Measurements from ENCODE around the gene TPST1.

DNA sequence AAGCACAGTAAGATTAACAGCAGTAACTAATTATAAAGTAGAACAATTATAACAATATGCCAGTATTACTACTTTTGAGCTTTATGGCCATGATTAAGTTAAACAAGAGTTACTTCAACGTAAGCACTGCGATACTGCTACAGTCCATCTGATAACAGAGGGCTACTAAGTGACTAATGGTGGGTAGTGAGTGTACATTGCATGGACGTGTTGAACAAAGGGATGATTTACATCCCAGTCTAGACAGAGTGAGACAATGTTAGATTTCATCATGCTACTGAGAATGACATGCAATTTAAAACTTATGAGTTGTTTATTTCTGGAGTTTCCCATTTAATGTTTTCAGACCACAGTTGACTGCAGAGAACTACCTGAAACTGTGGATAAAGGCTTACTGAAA is 45.6 kb downstream of the TPST1 start:
- TF ChIP-seq, protein P1, sequence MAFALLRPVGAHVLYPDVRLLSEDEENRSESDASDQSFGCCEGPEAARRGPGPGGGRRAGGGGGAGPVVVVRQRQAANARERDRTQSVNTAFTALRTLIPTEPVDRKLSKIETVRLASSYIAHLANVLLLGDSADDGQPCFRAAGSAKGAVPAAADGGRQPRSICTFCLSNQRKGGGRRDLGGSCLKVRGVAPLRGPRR (CRISPR knock-in tag; IDR thresholded peaks at IDR 0.05) = no peak
- no peak for TF ChIP-seq FOXM1 (IDR thresholded peaks at IDR 0.05; ENCODE audit: low read depth)
- no peak for TF ChIP-seq FOXM1 (CRISPR knock-in tag; IDR thresholded peaks at IDR 0.05; ENCODE audit: low read depth)
- peak; percentile 13; the same call in 1 of the 2 replicates for TF ChIP-seq EP300 (IDR thresholded peaks at IDR 0.05; ENCODE audit: low read length)
- no peak for TF ChIP-seq ARHGAP35 (IDR thresholded peaks at IDR 0.05; ENCODE audit: partially characterized antibody)
- TF ChIP-seq, protein P2, sequence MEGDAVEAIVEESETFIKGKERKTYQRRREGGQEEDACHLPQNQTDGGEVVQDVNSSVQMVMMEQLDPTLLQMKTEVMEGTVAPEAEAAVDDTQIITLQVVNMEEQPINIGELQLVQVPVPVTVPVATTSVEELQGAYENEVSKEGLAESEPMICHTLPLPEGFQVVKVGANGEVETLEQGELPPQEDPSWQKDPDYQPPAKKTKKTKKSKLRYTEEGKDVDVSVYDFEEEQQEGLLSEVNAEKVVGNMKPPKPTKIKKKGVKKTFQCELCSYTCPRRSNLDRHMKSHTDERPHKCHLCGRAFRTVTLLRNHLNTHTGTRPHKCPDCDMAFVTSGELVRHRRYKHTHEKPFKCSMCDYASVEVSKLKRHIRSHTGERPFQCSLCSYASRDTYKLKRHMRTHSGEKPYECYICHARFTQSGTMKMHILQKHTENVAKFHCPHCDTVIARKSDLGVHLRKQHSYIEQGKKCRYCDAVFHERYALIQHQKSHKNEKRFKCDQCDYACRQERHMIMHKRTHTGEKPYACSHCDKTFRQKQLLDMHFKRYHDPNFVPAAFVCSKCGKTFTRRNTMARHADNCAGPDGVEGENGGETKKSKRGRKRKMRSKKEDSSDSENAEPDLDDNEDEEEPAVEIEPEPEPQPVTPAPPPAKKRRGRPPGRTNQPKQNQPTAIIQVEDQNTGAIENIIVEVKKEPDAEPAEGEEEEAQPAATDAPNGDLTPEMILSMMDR (IDR thresholded peaks at IDR 0.05 in 2 of 3, conservative IDR thresholded peaks at IDR 0.05 in 1 of 3; ENCODE audit: insufficient read depth in 2 of 3, low read depth in 1 of 3, low read length in 3 of 3) = no peak
- no peak for TF ChIP-seq YBX1 (IDR thresholded peaks at IDR 0.05)

Measured in K562 (cell line).